Panc1 (cell line): Measurements from ENCODE around the gene GABRE. TPM values are rescaled to one million over a fixed set of nuclear protein-coding genes. Genes with fewer than 3 reads are reported as not detected.

ENCODE experiments used
- ATAC-seq: fragments of 200-7000 bp; cut with Tn5 transposase; 2 replicates; pipeline ENCODE4 v1.9.1; 2020; ENCODE audit warnings: mild to moderate bottlenecking, moderate library complexity
- BruUV-seq: library from RNA; stranded (reverse); fragments of 400-500 nt; replicated peaks from 2 replicates; lab custom pipeline; 2021; lab: Mats Ljungman, UMichigan
- CTCF ChIA-PET: fragments of 300-600 bp; sonication (Branson Sonifier 250); formaldehyde crosslinking; loops from one replicate; lab custom pipeline; 2022; ENCODE audit warnings: antibody characterized with exemption; lab: Charles Lee
- POLR2A ChIA-PET: fragments of 300-600 bp; sonication (Branson Sonifier 250); formaldehyde crosslinking; loops from one replicate; lab custom pipeline; 2022; ENCODE audit warnings: antibody characterized with exemption; lab: Charles Lee
- DNase-seq: peaks from one replicate; pipeline ENCODE4 v3.0.0-alpha.2; 2010; ENCODE audit warnings: low read depth, low spot score
- H3K27ac ChIP-seq: 2 replicates; pipeline ENCODE4 v1.5.1; 2011; ENCODE audit warnings: mild to moderate bottlenecking, low read length, inconsistent platforms
- H3K27me3 ChIP-seq: fragments of 200-500 bp; sonication (Bioruptor generic); 2 replicates; pipeline ENCODE4 v1.6.0; 2014; ENCODE audit warnings: low read length, inconsistent platforms; ENCODE audit not compliant: control insufficient read depth, insufficient read depth
- H3K36me3 ChIP-seq: fragments of 200-500 bp; sonication (Bioruptor generic); 2 replicates; pipeline ENCODE4 v1.5.1; 2014; ENCODE audit warnings: inconsistent platforms, mild to moderate bottlenecking, low read length, moderate library complexity; ENCODE audit not compliant: control insufficient read depth, insufficient read depth
- H3K4me1 ChIP-seq: 2 replicates; pipeline ENCODE4 v1.5.1; 2011; ENCODE audit warnings: inconsistent platforms, mild to moderate bottlenecking, low read length, moderate library complexity; ENCODE audit not compliant: control insufficient read depth, insufficient read depth
- H3K4me3 ChIP-seq, 2 experiments: 2 replicates each; pipeline ENCODE4 v1.5.1; 2011 to 2012; ENCODE audit warnings: low read depth in 2 of 2, low read length in 2 of 2, mild to moderate bottlenecking in 2 of 2, inconsistent platforms in 1 of 2, moderate library complexity in 1 of 2
- H3K9me3 ChIP-seq: fragments of 200-500 bp; sonication (Bioruptor generic); 2 replicates; pipeline ENCODE4 v1.5.1; 2014; ENCODE audit warnings: low read depth, mild to moderate bottlenecking, inconsistent platforms, low read length, moderate library complexity; ENCODE audit not compliant: control insufficient read depth, insufficient read depth
- CTCF ChIP-seq: fragments of 450-650 bp; IDR thresholded peaks from 2 replicates; pipeline ENCODE4 v1.5.1; 2017; ENCODE audit warnings: mild to moderate bottlenecking
- POLR2AphosphoS5 ChIP-seq: IDR thresholded peaks from 2 replicates; pipeline ENCODE4 v1.6.1; 2012; ENCODE audit warnings: mild to moderate bottlenecking, low read depth, low read length, moderate library complexity
- REST ChIP-seq, 2 experiments: IDR thresholded peaks; 2 replicates each; pipeline ENCODE4 v1.6.1; 2011 to 2012; ENCODE audit warnings: low read depth in 2 of 2, control low read depth in 1 of 2, low read length in 1 of 2, mild to moderate bottlenecking in 1 of 2, moderate library complexity in 1 of 2; ENCODE audit not compliant: insufficient read depth in 1 of 2
- SIN3A ChIP-seq: IDR thresholded peaks from 2 replicates; pipeline ENCODE4 v1.6.1; 2012; ENCODE audit warnings: low read depth, mild to moderate bottlenecking, low read length, moderate library complexity, borderline replicate concordance; ENCODE audit not compliant: insufficient read depth
- TCF7L2 ChIP-seq: IDR thresholded peaks from 2 replicates; pipeline ENCODE4 v1.6.1; 2011; ENCODE audit warnings: mild to moderate bottlenecking, low read depth, low read length, inconsistent platforms
- in situ Hi-C: cut with HindIII; loops from 2 replicates; pipeline ENCODE4 v1.10.0; 2016; ENCODE audit warnings: low sequenced_read_pairs, low pct_unique_long_range_greater_than_20kb
- intact Hi-C: fragments of 100-400 bp; cut with micrococcal nuclease; formaldehyde crosslinking; loops from one replicate; pipeline ENCODE4 v1.10.0; 2022; ENCODE audit not compliant: unreplicated experiment
- total RNA-seq: library from RNA; stranded (reverse); gene quantifications from one replicate; pipeline ENCODE4 v1.2.1, GENCODE V29; 2021; ENCODE audit not compliant: unreplicated experiment

GABRE gene
- total RNA-seq, 1 experiment from 2014 or later = 0.18 TPM

GRCh38 chrX:151929126-151929525 is 45.4 kb downstream of the GABRE start:
- H3K9me3 ChIP-seq = no peaks in the 10 kb centered on the region
- no TSS peak for BruUV-seq
- no peak overlapping the region for H3K27ac ChIP-seq
- H3K4me3 ChIP-seq = no peak overlapping the region
- ATAC-seq (no peak), DNase-seq (no peak)
- H3K27me3 ChIP-seq = no peaks in the 10 kb centered on the region
- in situ Hi-C loops (no loop called here), intact Hi-C loops (no loop called here)
- no peaks in the 10 kb centered on the region for H3K4me1 ChIP-seq
- H3K36me3 ChIP-seq = no peaks in the 10 kb centered on the region
- no peak for TF ChIP-seq TCF7L2
- TF ChIP-seq POLR2AphosphoS5 = no peak
- TF ChIP-seq SIN3A = no peak
- no peak for TF ChIP-seq CTCF
- TF ChIP-seq REST (IDR thresholded peaks at IDR 0.05; ENCODE audit: insufficient read depth in 1 of 2, low read depth in 2 of 2, low read length in 1 of 2) = no peak
- CTCF ChIA-PET = no interaction called here
- POLR2A ChIA-PET = no interaction called here

GRCh38 chrX:151923648-151924047 is 50.8 kb downstream of the GABRE start:
- no TSS peak for BruUV-seq
- Histone ChIP-seq H3K9me3 (no peaks in the 10 kb centered on the region), H3K36me3 (no peaks in the 10 kb centered on the region), H3K27ac (no peak overlapping the region), H3K4me1 (no peaks in the 10 kb centered on the region), H3K27me3 (no peaks in the 10 kb centered on the region), H3K4me3 (no peak overlapping the region)
- in situ Hi-C loops (no loop called here), intact Hi-C loops (no loop called here)
- ChIA-PET CTCF (no interaction called here), POLR2A (no interaction called here)
- ATAC-seq = no peak
- no peak for DNase-seq
- no peak for TF ChIP-seq TCF7L2
- no peak for TF ChIP-seq CTCF
- no peak for TF ChIP-seq REST (IDR thresholded peaks at IDR 0.05; ENCODE audit: insufficient read depth in 1 of 2, low read depth in 2 of 2, low read length in 1 of 2)
- TF ChIP-seq SIN3A = no peak
- TF ChIP-seq POLR2AphosphoS5 = no peak
